Measurements from ENCODE around the gene SYNE3. TPM values are rescaled to one million over a fixed set of nuclear protein-coding genes. Genes with fewer than 3 reads are reported as not detected.
A peak's percentile ranks its signal among the peaks of the same experiment; 100 is the strongest.

Gene SYNE3
- total and polyA plus RNA-seq, 7 donors = 0.45 to 4.7 (median 3.4) TPM

DNA sequence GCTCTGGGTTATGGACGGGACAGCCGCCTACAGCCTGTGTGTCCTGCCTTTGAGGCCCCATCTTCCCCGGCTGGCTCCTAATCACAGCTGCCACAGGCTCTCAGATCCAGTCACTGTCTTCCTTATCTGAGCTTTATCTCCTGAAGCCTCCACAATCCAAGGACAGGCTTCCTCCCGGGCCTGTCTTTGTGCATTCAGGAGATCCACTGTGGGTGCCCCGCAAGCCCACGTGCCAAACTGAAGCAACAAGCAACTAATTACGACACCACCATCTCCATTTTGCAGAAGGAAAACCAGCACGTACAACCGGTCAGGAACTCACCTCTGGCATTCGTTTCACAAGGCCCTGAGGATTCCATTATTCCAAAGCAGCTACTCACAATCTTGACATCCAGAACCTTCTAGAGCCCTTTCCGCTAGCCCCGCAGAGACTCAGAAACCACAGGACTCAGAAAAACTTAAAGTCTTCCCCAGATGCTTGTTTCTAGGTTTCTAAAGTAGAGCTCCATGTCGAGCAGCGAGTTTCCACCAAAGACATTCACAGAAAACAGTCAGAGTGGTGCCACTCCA is 14.0 kb downstream of the SYNE3 start:
- TF ChIP-seq, protein P1, sequence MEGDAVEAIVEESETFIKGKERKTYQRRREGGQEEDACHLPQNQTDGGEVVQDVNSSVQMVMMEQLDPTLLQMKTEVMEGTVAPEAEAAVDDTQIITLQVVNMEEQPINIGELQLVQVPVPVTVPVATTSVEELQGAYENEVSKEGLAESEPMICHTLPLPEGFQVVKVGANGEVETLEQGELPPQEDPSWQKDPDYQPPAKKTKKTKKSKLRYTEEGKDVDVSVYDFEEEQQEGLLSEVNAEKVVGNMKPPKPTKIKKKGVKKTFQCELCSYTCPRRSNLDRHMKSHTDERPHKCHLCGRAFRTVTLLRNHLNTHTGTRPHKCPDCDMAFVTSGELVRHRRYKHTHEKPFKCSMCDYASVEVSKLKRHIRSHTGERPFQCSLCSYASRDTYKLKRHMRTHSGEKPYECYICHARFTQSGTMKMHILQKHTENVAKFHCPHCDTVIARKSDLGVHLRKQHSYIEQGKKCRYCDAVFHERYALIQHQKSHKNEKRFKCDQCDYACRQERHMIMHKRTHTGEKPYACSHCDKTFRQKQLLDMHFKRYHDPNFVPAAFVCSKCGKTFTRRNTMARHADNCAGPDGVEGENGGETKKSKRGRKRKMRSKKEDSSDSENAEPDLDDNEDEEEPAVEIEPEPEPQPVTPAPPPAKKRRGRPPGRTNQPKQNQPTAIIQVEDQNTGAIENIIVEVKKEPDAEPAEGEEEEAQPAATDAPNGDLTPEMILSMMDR (IDR thresholded peaks at IDR 0.05) = no peak
- WGBS, 3 donors = 89 to 91% (median 91%) methylated on average over 14 of the region's 14 CpGs
- H3K36me3 ChIP-seq (ENCODE audit: insufficient read depth in 1 of 2, low read depth in 1 of 2) = no peaks in the 10 kb centered on the region
- no peaks in the 10 kb centered on the region for H3K9me3 ChIP-seq
- H3K27me3 ChIP-seq (ENCODE audit: insufficient read depth in 3 of 3, low read length in 2 of 3) = no peaks in the 10 kb centered on the region
- H3K4me1 ChIP-seq = peaks cover 39% of the 10 kb centered on the region
- intact Hi-C loops (cut with DNase I) = no loop called here
- ATAC-seq = no peak
- no peak for DNase-seq
- no peak overlapping the region for H3K4me3 ChIP-seq
- H3K27ac ChIP-seq = no peak overlapping the region

DNA sequence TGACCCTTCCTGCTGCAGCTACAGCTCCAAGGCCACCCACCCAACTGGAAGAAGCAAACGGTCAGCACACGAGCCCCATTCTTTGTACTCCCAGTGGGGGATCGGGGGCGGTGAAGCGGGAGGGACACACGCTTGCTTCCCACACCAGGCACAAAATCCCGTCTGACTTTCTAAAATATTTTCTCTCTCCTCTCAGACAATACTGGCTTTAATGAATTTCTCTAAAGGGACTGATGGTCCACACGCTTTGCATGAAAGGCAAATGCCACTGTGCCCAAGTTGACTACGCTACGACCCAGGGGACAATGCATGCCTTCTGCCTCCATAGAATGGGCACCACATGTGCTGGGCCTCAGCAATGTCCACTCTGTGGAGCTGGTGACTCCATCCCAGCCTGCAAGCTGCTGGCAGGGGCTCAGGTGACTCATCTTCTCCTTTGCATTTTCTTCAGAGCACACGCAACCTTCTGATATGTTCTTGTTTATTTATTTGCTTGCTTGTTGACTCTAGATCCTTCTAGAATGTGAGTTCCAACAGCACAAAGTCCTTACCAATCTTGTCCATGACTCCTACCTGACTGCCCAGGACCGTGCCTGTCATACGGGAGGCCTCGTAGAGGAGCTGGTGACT is 15.6 kb downstream of the SYNE3 start:
- WGBS, 3 donors = 72 to 78% (median 77%) methylated on average over 14 of the region's 14 CpGs
- H3K36me3 ChIP-seq (ENCODE audit: insufficient read depth in 1 of 2, low read depth in 1 of 2) = no peaks in the 10 kb centered on the region
- H3K4me1 ChIP-seq = peaks cover 25% of the 10 kb centered on the region
- intact Hi-C loops (cut with DNase I) = no loop called here
- no peaks in the 10 kb centered on the region for H3K9me3 ChIP-seq
- H3K27me3 ChIP-seq (ENCODE audit: insufficient read depth in 3 of 3, low read length in 2 of 3) = no peaks in the 10 kb centered on the region
- H3K4me3 ChIP-seq = no peak overlapping the region
- TF ChIP-seq, protein P1 (IDR thresholded peaks at IDR 0.05) = no peak
- no peak overlapping the region for H3K27ac ChIP-seq
- peak; percentile 64 to 74 (median 72) for ATAC-seq
- peak; percentile 71 to 79 for DNase-seq

DNA sequence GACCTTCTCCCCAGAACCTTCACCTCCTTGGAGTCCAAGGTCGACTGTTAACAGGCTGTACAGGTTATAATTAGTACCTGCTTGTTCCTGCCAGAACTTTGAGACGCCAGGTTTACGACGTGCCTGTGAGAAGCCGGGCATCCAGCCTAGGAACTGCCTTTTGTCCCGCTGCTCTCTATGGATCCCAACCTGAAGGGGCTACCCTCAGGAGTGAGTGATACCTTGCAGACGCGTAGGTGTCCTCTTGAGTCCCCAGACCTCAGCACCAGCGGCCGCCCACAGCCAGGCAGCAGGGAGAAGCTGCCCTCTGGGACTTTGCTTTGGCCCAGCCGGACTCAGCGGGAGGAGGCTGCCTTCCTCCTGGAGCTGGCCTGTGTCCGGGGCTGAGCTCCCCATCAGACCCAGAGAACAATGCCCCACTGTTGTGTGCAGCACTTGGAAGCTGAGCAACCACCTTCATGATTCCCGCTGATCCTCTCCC is 16.2 kb downstream of the SYNE3 start:
- Histone ChIP-seq H3K27me3 (ENCODE audit: insufficient read depth in 3 of 3, low read length in 2 of 3) (no peaks in the 10 kb centered on the region), H3K36me3 (ENCODE audit: insufficient read depth in 1 of 2, low read depth in 1 of 2) (no peaks in the 10 kb centered on the region), H3K27ac (no peak overlapping the region), H3K4me3 (no peak overlapping the region), H3K9me3 (no peaks in the 10 kb centered on the region), H3K4me1 (peaks cover 24% of the 10 kb centered on the region)
- DNase-seq (no peak), ATAC-seq (peak in 3 of 4 donors; percentile 25 to 69 (median 48))
- WGBS, 3 donors = 33 to 58% (median 36%) methylated on average over 14 of the region's 14 CpGs
- intact Hi-C loops (cut with DNase I) = no loop called here
- TF ChIP-seq, protein P1 (IDR thresholded peaks at IDR 0.05) = no peak

DNA sequence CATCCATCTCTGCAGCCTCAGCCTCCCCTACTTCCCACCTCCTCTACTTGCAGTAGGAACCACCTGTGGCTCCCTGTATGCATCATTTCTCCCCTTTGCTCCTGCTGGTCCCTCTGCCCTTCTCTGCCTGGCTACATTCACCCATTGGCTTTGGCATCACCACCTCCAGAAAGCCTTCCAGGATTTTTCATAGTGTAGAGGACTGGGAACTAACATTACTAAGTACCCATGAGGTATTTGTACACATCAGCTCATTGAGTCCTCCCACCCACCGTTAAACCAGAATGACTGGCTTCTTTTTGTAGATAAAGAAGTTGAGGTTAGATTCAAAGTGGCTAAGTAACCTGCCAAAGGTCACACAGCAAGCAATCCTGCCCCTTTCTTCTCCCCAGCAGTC is 17.1 kb downstream of the SYNE3 start:
- no peaks in the 10 kb centered on the region for H3K27me3 ChIP-seq (ENCODE audit: insufficient read depth in 3 of 3, low read length in 2 of 3)
- H3K9me3 ChIP-seq = no peaks in the 10 kb centered on the region
- intact Hi-C loops (cut with DNase I) = no loop called here
- no peak for DNase-seq
- no peaks in the 10 kb centered on the region for H3K36me3 ChIP-seq (ENCODE audit: insufficient read depth in 1 of 2, low read depth in 1 of 2)
- WGBS, 3 donors = 52 to 65% (median 59%) methylated on average over 1 of the region's 1 CpG
- H3K4me1 ChIP-seq = peaks cover 18% of the 10 kb centered on the region
- TF ChIP-seq, protein P1 (IDR thresholded peaks at IDR 0.05) = no peak
- H3K27ac ChIP-seq = no peak overlapping the region
- ATAC-seq = no peak
- H3K4me3 ChIP-seq = no peak overlapping the region
